ENCODE results near the gene POLA1. TPM values are rescaled to one million over a fixed set of nuclear protein-coding genes. Genes with fewer than 3 reads are reported as not detected.

Gene POLA1
- total and polyA plus RNA-seq, 2 donors (not counting 1 experiment from before 2014, with no cell fraction given) = 3.0 to 16.3 TPM

DNA sequence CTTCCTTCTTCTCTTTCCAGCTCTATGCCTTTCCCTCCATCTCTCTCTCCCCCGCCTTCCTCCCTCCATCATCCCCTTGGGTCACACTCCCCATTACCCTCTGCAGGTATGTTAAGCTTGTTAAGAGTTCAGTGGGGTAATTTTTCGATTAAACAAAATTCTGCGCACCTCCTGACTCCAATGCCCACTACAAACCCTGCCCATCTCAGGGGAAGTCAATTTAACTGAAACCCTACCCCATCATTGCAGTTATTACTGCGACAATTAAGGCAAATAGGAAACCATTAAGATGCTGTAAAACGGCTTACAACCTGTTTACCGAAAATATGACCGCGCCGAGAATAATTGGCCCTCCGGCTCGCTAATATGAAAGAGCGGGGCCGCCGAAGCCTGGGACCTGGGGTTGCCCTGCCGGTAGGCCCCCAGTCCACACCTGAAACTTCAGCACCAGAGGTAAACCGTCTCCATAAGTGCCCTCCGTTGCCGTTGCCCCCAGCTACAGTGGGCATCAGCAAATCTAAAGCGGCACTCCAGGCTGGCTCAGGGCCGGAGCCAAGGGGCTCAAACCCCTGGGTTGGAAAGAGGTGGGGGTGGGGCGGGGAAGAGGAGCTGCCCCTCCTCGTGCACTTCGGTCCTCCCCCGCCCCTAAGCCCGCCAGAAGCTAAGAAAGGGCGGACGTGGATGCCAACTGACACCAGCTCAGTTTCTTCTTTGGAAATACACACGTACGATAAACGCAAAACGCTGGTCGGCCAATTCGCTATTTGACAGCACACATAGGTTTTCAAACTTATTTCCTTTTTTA lies 317.3 kb downstream of the POLA1 start:
- no peak overlapping the region for H3K27ac Mint-ChIP-seq
- no peak overlapping the region for H3K4me2 ChIP-seq (replicated peaks; ENCODE audit: low read depth, low read length, poor library complexity, severe bottlenecking)

More for the DNA sequence above, 317.3 kb downstream of the POLA1 start:
- H3K27me3 Mint-ChIP-seq = peaks cover 27% of the 10 kb centered on the region
- intact Hi-C loops (cut with micrococcal nuclease) = no loop called here
- H3K9me3 ChIP-seq (ENCODE audit: control extremely low read depth in 1 of 3, control insufficient read depth in 2 of 3, insufficient read depth in 1 of 3, low read length in 2 of 3) = peaks cover 0 to 17% (median 0%) of the 10 kb centered on the region in 3 donors
- H3K79me2 ChIP-seq (ENCODE audit: control insufficient read depth, insufficient read depth, low read length) = no peaks in the 10 kb centered on the region
- H3K27me3 ChIP-seq (replicated peaks in 1 of 4; ENCODE audit: control extremely low read depth in 1 of 4, control insufficient read depth in 3 of 4, insufficient read depth in 4 of 4, low read length in 3 of 4) = peaks cover 0 to 65% (median 29%) of the 10 kb centered on the region in 4 experiments
- H3K4me1 Mint-ChIP-seq = peaks cover 10% of the 10 kb centered on the region
- H3K36me3 ChIP-seq (replicated peaks in 1 of 2; ENCODE audit: control extremely low read depth in 1 of 2, control insufficient read depth in 1 of 2, extremely low read depth in 1 of 2, insufficient read depth in 2 of 2, low read length in 1 of 2) = no peaks in the 10 kb centered on the region
- no peak overlapping the region for H3K27ac ChIP-seq (ENCODE audit: low read length in 2 of 2)
- no peaks in the 10 kb centered on the region for H3K9me3 Mint-ChIP-seq (ENCODE audit: insufficient read depth)
- no peak overlapping the region for H2AFZ ChIP-seq (ENCODE audit: insufficient read depth, low read depth, low read length, poor library complexity, severe bottlenecking)
- CTCF ChIA-PET = interaction anchor here (1.4 kb wide), 1 partner anchor 10 kb away, joined by 3 read pairs; no protein-coding TSS in a partner anchor
- DNase-seq = no peak
- no peaks in the 10 kb centered on the region for H4K20me1 ChIP-seq (ENCODE audit: control insufficient read depth, insufficient read depth, low read length, poor library complexity, severe bottlenecking)
- POLR2A ChIA-PET = no interaction called here
- H3K4me3 ChIP-seq (ENCODE audit: control extremely low read depth in 1 of 5, extremely low read depth in 1 of 5, insufficient read depth in 1 of 5, low read depth in 2 of 5, low read length in 4 of 5) = no peak overlapping the region
- peaks cover 25 to 26% of the 10 kb centered on the region in 2 donors for H3K4me1 ChIP-seq (ENCODE audit: control insufficient read depth in 2 of 2, insufficient read depth in 2 of 2, low read length in 2 of 2)
- ATAC-seq (ENCODE audit: low read depth) = no peak
- WGBS (ENCODE audit: insufficient coverage) = 15% methylated on average over 11 of the region's 33 CpGs
- H3K9ac ChIP-seq (ENCODE audit: low read length) = no peak overlapping the region
- no peak for TF ChIP-seq EZH2 (IDR thresholded peaks at IDR 0.05; ENCODE audit: borderline replicate concordance, insufficient read depth, low read depth, low read length, poor library complexity, severe bottlenecking)
- TF ChIP-seq, protein P1, sequence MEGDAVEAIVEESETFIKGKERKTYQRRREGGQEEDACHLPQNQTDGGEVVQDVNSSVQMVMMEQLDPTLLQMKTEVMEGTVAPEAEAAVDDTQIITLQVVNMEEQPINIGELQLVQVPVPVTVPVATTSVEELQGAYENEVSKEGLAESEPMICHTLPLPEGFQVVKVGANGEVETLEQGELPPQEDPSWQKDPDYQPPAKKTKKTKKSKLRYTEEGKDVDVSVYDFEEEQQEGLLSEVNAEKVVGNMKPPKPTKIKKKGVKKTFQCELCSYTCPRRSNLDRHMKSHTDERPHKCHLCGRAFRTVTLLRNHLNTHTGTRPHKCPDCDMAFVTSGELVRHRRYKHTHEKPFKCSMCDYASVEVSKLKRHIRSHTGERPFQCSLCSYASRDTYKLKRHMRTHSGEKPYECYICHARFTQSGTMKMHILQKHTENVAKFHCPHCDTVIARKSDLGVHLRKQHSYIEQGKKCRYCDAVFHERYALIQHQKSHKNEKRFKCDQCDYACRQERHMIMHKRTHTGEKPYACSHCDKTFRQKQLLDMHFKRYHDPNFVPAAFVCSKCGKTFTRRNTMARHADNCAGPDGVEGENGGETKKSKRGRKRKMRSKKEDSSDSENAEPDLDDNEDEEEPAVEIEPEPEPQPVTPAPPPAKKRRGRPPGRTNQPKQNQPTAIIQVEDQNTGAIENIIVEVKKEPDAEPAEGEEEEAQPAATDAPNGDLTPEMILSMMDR (IDR thresholded peaks at IDR 0.05) = no peak
- no peak overlapping the region for H3K4me3 Mint-ChIP-seq

All from B cell (primary cell).